CD4-positive, alpha-beta T cell treated with Interleukin-12 subunit alpha and Interleukin-12 subunit beta, for 1 hour (primary cell): ENCODE measurements around the gene PLAC1.

Experiments used
- DNase-seq: peaks from one replicate; pipeline ENCODE4 v3.0.0-alpha.2; 2020

PLAC1 gene

DNA sequence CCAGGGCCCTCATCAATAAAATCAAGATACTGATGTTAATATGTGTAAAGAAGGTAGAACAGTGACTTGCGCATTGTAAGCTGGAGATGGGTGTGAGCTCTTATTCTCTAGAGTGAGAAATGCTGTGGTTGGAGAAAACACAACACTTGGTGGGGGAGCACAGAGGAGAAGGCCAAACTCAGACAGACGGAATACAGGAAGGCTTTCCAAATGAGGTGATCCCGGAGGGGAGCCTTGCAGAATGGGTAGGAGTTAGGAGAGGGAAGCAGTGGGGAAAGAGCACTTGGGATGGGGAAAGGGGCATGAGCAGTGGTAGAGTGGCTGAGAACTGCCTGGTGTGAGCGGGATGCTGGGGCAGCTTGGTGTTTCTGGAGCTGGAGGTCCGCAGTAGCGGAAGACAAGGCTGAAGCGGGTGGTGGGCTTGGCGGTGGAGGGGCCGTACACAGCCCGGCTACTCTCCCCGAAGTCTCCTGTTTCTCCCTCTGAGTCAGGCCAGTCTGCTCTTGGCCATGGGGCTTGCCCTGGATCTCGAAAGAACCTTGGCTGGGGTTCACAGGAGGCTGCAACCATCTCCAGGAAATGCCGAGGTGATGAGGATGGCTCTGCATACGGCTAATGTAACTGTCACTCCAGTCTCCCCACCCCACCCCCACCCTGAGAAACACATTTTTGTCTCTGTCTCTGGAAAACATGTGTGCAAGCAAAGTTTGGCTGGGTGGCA lies 11.3 kb upstream of the PLAC1 start:
- no peak for DNase-seq

DNA sequence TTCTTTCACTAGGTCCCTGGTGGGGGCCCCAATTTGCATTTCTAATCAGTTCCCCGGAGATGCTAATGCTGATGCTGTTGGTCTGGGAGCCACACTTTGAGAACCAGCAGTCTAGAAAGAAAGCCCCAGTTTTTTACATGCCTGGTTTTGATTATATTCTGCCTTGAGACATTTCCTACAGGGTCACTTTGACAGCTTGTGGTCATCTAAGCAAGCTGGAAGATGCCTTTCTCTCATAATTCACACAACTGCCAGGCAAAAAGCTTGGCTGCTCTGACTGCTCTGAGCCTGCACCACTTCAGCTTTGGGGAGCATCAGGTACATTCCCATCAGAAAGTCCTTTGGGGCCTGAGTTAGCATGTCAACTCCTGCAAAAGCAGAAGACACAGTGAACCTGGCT lies 5.9 kb upstream of the PLAC1 start:
- no peak for DNase-seq

DNA sequence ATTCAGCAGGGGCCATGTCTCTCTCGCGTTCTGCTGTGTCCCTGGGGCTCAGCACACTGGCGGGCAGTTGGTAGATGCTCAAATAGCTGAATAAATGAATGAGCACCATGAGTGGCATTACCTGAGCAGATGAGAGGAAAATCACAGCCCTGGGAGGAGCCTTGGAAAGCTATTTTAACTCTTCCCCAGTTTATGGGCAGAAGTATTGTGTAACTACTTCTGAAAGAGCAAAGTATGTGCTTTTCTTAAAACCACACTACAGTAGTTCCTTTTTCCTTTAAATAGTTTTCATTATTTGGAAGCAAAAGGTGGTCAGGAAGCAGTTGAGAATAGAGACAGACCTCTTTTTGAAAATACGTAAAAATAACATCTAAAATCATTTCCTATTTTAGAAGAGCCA lies 3.0 kb upstream of the PLAC1 start:
- no peak for DNase-seq

DNA sequence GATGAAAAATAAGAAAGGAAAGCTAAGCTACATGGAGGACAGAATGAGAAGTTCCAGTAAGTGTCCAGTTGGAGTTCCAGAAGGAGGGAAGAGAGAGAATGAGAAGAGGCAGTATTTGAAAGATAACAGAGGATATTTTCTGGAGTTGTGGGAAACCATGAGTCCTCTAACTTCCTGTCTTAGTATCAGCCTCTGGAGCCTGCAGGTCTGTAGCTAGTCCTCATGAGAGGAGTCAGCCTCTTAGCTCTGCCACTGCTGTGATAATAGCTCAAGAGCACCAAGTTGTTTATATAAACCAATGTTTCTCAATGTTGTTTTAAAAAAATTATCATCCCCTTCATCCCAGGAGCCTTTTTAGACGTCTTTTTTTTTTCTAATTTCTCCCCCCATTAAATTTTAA lies 2.4 kb upstream of the PLAC1 start:
- DNase-seq = no peak

DNA sequence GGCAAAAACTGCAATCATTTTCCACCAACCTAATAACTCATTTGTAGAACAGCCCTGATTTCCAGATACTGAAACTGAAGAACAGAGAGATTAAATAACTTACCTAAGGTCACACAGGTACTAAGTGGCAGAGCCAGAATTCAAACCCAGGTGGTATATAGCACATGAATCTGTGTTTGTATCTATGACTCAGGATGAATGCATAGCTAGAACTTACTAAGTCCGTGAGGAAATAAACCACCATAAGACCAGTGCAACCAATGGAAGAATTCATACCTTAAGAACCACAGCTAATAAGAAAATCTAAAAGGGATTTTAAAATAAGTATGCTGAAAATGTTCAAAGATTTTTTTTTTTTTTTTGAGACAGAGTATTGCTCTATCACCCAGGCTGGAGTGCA lies 1.5 kb upstream of the PLAC1 start:
- no peak for DNase-seq

DNA sequence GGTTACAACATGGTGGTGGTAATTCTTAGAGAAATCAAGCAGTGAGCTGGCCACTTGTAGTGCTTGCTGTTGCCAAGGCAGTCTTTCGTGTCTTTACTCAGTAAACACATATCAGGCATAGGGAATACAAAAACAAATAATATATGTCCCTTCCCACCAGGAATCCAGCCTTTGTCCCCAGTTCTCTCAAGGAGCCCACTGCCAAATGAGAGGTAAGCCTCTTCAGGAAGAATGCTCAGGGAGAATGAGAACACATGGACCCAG lies 421 bp upstream of the PLAC1 start:
- DNase-seq = no peak

DNA sequence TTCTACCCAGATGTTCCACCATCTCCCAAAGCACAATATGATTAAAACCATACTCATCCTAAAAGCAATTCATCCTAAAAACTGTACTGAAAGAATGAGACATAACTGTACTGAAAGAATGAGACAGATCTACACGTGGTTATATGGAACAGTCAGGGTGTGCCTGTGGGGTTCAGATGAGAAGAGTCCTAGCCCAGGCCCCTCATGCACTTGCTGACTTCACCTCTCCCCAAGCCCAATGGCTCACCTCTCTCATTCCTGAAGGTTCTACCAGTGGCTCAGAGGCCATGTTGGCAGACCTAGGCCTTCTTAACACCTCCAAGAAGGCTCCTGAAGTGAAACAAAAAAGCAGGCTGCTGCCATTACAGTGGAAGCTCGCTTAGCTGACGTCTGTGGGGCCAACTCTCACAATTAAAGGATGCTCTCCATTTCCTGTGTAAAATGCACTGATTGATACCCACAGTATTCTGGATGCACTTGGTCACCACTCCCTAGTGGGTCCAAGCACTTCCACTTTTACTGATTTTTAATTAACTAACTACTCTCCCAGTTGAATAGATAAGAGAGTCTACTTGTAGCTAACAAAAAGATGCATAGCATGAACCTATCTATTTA lies 3.8 kb downstream of the PLAC1 start:
- DNase-seq = no peak

DNA sequence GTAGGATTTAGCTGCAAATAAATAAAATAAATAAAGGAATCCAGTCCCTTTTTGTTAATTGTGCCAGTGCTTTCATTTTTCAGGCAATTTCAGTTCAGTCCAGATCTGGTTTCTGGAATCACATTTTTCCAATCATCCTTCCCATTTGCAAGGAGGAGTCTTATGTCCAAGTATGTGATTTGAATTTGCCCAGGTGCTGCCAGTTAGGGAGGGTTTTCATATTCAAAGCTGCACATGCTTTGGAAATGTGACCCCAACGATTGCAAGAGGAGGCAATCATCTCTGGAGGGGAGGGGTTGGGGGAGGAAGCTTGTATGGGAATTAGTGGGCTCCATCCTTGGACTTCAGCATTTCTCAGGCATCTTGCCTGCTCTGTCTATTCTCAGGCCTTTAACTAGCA lies 4.4 kb downstream of the PLAC1 start:
- no peak for DNase-seq

DNA sequence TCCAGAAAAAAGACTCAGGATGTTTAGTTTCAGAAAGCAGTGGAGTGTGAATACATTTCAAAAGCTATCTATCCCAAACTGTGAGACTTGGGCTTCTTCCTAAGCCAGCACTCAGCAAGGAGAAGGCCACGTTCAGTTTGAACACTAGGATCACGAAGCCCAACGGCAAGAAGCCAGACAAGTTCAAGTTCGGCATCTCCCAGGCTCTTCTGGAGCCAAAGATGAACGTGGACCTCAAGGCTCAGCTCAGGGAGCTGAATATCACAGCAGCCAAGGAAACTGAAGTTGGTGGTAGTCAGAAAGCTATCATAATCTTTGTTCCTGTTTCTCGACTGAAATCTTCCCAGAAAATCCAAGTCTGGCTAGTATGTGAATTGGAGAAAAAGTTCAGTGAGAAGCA lies 7.6 kb downstream of the PLAC1 start:
- no peak for DNase-seq

DNA sequence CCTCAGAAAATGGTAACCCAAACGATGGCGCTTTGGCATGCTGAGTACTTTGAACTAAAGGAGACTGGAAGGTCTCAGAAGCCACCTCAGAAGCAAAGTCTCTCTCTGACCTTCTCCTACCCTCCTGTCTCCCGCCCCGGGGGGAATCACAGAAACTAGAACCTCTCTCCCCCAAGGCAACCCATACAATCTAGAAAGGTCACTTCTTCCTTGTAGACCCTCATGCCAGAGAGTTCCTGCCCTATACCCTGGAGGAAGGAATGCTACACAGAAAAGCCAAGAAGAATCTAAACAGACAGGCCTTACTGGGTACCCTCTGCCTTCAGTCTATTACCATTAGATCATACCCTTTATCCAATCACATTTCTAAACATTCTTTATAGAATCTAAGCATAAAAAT lies 8.5 kb downstream of the PLAC1 start:
- DNase-seq = no peak

DNA sequence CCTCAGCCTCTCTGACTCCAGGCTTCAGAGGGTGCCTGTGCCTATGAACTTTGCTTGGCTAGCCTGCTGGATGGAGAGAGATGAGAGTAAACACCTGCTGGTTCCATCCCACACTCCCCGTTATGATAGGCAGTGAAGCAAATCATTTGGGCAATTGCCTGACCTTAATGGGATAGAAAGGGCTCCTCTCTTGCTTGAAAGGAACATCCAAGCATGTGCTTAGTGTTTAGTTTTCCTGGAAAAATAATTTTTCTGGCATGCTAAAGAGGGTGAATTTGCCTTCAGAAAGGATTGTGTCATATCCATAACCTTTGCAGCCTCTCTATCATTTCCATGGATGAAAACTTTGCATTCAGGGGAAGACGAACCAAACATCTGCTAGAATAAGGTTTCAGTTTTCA lies 10.8 kb downstream of the PLAC1 start:
- DNase-seq = no peak

DNA sequence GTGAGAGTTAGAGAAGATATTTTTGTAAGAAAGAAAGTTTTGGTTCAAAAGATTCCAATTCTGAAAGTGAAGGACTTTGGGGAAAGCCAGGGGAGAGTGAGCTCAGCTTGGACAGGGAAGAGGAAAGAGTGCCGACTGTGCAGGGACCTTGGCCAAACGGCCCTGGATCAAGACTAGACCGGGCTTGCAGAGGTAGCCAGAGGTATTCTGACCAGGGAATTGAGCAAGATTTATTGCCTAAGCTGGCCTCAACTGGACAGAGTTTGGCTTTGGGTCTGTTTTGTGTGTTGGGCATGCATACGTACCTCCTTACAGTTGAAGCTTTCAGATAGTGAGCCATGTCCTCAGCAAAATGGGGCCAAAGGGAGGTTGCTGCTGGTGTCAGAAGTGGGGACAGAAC lies 11.6 kb downstream of the PLAC1 start:
- DNase-seq = no peak

DNA sequence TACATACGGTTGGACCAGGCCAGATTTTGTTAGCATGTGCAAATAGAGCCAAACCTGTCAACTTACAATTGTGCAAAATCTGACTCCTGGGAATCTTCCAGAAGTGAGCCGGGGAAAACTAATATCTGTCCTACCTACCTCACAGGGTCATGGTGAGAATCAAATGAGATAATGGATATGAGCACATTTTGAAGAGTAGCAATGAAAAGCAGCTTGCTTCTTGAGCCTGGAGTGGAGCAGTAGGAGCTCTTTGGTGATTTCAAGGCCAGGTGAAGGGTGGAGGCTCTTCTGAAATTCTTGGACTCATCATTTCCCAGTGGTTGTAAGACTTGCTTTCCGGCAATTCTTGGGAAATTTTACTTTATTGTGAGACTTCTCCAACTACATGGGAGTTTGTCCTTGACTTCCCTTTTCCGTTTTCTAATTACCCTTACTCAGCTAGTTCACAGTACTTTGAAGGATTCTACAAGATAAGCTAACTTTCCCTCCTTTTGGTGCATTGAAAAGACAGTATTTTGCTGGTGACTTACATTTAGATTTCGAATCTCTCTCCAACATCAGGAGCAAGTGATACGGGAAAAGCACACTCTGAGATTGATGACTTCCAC lies 12.2 kb downstream of the PLAC1 start:
- DNase-seq = no peak

DNA sequence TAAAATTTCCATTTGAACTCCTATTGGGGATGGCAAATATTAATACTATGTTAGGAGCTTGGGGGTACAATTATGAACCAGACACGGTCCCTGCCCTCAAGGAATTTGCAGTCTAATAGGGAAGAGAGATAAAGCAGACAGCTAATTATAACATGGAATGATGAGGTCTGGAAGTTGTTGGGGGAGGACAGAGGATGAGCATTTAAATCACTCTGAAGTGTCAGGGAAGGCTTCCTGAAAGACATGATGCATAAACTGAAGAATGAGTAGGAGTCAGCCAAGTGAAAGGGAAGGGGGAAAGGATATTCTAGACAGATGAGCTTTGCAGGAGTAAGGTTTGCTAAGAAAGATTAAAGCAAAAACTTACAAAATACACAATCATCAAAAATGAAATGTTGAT lies 15.9 kb downstream of the PLAC1 start:
- DNase-seq = no peak

DNA sequence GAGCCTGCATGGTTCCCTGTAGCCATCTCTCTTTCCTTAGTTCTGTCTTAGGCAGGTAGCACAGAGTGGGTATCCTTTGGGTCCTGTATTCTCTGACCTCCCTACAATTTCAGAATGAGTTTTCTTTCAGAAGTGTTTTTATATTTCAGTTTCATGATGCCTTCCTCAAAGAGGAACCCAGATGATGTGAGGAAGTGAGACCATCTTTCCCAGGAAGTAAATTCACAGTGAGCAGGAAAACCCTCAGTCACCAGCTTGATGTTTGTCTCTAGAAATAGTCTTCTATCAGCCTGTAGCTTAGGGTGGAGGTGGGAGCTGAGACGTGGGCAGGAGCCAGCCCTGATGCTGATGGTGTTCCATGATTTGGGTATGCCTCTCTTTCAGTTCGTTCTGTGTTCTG lies 16.9 kb downstream of the PLAC1 start:
- no peak for DNase-seq

DNA sequence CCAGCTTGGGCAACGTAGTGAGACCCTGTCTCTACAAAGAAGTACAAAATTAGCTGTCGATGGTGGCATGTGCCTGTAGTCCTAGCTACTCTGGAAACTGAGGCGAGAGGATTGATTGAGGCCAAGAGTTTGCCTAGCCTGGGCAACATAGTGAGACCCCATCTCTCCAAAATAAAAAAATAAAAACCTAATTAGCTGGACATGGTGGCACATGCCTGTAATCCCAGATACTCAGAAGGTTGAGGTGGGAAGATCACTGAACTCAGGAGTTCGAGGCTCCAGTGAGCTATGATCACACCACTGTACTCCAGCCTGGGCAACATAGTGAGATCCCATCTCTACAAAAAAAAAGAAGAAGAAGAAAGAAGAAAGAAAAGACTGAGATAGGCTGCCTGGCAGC lies 17.4 kb downstream of the PLAC1 start:
- DNase-seq = no peak

DNA sequence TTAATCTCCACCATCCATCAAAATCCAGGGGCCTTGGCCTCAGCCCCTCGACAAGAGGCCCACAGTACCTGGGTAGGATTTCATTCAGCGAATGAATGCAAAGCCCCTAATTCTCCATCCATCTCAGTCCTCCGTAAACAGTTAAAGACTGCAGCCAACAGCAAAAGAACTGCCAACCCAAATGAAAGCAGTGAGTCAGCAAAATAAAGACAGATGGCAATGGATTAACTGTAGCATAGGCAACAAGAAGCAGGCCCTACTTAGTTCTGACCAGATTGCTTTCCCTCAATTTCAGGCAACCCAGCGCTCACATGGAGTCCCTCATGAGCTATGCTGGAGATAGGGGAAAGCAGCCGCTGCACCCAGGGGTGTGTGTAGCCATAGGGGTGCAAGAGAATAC lies 21.4 kb downstream of the PLAC1 start:
- no peak for DNase-seq

DNA sequence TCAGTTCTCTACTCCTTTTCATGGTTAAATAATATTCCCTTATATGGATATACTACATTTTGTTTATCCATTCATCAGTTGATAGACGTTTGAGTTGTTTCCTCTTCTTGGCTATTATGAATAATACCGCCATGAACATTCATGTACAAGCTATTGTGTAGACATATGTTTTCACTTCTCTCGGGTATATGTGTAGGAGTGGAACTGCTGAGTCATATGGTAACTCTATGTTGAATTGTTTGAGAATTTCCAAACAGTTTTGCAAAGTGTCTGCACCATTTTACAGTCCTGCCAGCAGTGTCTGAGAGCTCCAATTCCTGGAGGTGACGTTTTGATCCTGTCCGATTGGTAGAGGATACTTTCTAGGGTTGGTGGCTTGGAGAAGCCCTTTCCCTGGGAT lies 23.6 kb downstream of the PLAC1 start:
- no peak for DNase-seq

DNA sequence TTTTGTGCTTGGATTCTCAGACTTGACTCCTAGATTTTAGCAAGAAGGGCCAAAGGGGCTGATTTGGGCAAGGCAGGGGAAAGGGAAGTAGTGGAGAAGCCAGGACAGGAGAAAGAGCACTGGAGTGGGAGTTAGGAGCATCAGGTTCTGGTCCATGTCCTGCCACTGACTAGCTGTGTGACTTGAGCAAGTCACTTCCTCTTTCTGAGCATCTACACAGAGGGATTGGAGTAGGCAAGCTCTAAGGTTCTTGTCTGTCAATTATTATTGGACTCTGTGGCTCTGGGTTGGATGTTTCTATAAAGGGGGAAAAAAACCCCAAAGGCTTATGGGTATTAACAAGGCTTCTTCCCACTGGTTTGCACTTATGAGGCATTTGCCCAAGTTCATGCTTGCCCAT lies 24.4 kb downstream of the PLAC1 start:
- no peak for DNase-seq

DNA sequence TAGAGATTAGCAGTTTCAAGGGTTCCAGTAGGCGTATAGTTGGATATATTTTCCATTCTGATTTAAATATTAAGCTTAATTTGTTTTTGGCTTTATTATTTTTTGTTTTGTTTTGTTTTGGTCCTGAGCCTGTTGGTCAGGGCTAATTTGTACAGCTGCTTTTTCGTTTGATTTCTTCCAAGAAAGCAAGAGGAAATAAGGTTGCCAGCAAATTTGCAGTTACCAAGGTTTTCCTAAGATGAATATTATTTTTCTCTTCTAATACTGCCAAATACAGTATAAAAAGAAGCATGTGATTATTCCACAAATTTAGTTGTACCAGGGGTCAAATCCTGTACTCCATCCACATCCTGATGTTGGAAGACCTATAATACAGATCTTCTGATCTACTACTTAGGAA lies 24.9 kb downstream of the PLAC1 start:
- DNase-seq = no peak

DNA sequence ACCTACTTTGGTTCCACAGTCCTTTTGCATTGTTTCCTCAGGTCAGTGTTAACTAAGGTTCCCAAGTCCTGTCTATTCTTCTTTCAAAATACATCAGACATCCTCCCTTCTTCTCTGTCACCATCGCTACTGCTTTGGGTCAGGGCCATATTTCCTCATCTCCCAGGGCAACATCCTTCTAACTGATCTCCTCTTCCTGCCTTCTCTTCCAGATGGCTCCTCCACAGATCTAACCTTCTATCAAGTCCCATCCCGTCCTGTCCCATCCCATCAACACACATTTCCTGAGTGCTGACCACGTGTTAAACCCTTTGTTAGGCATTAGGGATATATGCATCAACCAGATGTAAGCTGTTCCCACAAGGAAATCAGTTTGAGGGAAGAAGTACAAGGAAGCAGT lies 25.9 kb downstream of the PLAC1 start:
- DNase-seq = no peak

DNA sequence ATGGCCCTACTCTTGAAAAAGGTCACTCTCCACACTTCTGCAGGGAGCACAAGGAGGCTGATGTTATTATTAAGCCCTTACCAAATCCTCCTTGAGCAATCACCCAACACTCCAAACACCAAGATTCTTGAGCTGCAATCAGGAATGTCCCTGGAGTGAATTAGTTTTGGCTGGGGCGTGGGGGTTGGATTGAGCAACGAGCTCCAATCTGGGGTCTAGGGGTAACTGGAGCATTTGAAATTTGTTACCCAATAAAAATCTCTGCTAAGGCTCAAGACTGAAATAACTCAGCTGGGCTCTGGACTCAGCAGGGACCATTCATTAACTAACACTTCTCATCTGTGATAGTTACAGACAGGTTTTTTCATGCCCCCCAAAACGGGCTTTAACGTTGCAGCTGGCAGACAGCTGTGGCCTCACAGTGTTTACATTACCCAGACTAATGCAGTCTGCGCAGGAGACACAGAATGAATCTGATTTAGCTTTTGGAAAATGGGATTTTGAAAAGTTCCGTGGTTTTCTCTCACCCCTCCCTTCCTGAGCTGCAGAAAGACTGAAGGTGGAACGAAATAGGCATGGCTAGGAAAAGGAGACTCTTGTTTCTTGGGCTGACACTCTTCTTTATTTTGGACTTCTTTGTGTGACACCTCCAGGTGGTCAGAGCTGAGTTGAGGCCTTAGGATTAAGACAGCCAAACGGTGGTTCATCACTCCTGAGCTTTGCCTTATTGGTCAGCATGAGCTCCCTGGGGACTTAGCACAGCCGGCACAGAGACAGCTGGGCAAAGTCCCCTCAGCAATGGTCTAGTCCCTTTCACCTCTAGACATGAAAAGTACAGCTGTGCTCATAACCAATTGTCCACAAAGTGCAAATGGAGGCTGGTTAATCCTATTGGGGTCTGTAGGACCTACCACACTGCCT lies 26.6 kb downstream of the PLAC1 start:
- DNase-seq = no peak

DNA sequence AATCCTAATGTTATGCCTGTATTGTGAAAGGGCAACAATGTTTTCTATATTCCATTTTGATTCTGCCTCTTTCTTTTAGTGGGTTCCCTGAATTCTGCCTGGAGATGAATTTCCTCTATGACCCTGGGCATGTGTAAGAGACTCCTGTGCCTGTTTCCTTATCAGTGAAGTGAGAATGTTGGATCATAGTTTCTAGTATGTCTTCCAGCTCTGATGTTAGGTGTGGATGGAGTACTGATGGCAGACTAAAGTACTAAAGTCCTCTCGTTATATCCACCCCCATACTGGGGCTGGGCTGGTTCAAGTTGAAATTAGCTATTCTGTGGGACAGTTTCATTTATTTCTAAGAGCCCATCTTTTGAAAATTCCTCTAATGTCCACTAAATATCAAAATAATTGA lies 29.6 kb downstream of the PLAC1 start:
- DNase-seq = no peak

DNA sequence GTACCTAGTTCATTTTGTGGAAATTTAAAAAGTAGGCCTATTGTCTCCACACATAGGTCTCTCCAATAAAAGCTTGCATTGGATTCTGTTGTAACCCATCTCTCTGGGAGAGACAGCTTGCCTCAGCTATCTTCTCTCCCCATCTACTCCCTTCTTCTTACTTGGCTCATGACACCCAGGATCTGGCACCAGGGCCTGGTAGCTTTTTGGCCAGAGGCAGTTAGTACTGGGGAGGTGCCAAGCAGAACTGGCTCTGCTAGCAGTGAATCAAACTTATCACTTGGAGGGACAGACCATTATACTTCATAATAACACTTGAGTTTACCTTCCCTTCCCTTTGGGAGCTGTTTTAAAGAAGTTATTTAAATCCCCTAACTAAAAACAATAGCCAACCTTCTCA lies 31.8 kb downstream of the PLAC1 start:
- DNase-seq = no peak
